ENCODE measurements around the gene HIGD1A.

Gene HIGD1A

DNA sequence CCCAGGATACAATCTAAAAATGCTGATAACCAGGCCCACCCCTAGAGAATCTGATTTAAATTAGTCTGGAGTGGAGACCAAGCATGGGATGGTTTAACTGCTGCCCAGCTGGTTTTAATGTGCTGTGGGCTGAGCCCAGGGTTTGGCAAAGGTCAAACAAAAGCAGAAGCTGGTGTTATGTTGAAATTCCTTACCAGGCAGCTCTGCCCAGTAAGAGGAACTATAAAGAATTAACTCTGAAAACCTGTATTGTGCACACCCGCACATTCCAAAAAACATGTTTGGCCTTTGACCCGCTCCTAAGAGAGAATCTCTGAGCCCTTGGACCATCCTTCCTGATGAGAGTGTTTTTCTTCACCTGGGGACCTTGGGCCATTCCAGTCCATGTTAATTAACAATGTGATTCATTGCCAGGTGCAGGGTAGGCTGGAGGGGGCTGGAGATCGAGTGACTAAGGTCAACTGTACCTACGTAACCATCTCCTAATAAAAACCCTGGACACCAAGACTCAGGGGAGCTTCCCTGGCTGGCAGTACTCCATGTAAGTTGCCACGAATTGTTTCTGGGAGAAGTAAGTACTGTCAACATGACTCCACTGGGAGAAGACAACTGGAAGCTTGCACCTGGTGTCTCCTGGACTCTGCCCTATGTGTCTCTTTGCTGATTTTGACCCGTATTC lies 42.1 kb downstream of the HIGD1A start:
- Histone ChIP-seq H3K4me1 (ENCODE audit: low read length) (no peaks in the 10 kb centered on the region), H3K27me3 (replicated peaks; ENCODE audit: insufficient read depth, low read length) (no peaks in the 10 kb centered on the region), H3K9ac (ENCODE audit: low read length) (no peak overlapping the region), H3F3A (ENCODE audit: insufficient read depth, low read length) (no peaks in the 10 kb centered on the region), H3K36me3 (replicated peaks; ENCODE audit: insufficient read depth, low read length) (no peaks in the 10 kb centered on the region), H3K4me2 (ENCODE audit: low read depth, low read length) (no peak overlapping the region), H4K20me1 (ENCODE audit: insufficient read depth, low read length) (no peaks in the 10 kb centered on the region), H2AFZ (ENCODE audit: low read length) (no peak overlapping the region), H3K9me3 (replicated peaks; ENCODE audit: insufficient read depth, low read length) (no peaks in the 10 kb centered on the region), H3K79me2 (ENCODE audit: low read length) (no peaks in the 10 kb centered on the region), H3K9me2 (replicated peaks; ENCODE audit: insufficient read depth, low read length) (no peaks in the 10 kb centered on the region), H3K27ac (ENCODE audit: low read length) (no peak overlapping the region), H3K4me3 (ENCODE audit: low read length) (no peak overlapping the region)
- DNase-seq: no peak
- TF ChIP-seq CTCF (IDR thresholded peaks at IDR 0.05; ENCODE audit: low read length) (no peak), EZH2phosphoT487 (IDR thresholded peaks at IDR 0.05; ENCODE audit: low read length) (no peak), EZH2 (optimal IDR thresholded peaks at IDR 0.05; ENCODE audit: low read depth, low read length) (no peak)

- Histone ChIP-seq H3K4me2 (ENCODE audit: low read depth, low read length) (no peak overlapping the region), H3K9me2 (replicated peaks; ENCODE audit: insufficient read depth, low read length) (no peaks in the 10 kb centered on the region), H3K4me1 (ENCODE audit: low read length) (no peaks in the 10 kb centered on the region), H3K79me2 (ENCODE audit: low read length) (no peaks in the 10 kb centered on the region), H3K9ac (ENCODE audit: low read length) (no peak overlapping the region), H4K20me1 (ENCODE audit: insufficient read depth, low read length) (no peaks in the 10 kb centered on the region), H3K4me3 (ENCODE audit: low read length) (no peak overlapping the region), H2AFZ (ENCODE audit: low read length) (no peak overlapping the region), H3F3A (ENCODE audit: insufficient read depth, low read length) (no peaks in the 10 kb centered on the region), H3K27me3 (replicated peaks; ENCODE audit: insufficient read depth, low read length) (no peaks in the 10 kb centered on the region), H3K36me3 (replicated peaks; ENCODE audit: insufficient read depth, low read length) (no peaks in the 10 kb centered on the region), H3K27ac (ENCODE audit: low read length) (no peak overlapping the region), H3K9me3 (replicated peaks; ENCODE audit: insufficient read depth, low read length) (no peaks in the 10 kb centered on the region)
- DNase-seq: no peak
- TF ChIP-seq EZH2 (optimal IDR thresholded peaks at IDR 0.05; ENCODE audit: low read depth, low read length): no peak
- no peak for TF ChIP-seq CTCF (IDR thresholded peaks at IDR 0.05; ENCODE audit: low read length)
- no peak for TF ChIP-seq EZH2phosphoT487 (IDR thresholded peaks at IDR 0.05; ENCODE audit: low read length)
Observed at GRCh38 chr3:42758126-42758525, 46.2 kb downstream of the HIGD1A start.

DNA sequence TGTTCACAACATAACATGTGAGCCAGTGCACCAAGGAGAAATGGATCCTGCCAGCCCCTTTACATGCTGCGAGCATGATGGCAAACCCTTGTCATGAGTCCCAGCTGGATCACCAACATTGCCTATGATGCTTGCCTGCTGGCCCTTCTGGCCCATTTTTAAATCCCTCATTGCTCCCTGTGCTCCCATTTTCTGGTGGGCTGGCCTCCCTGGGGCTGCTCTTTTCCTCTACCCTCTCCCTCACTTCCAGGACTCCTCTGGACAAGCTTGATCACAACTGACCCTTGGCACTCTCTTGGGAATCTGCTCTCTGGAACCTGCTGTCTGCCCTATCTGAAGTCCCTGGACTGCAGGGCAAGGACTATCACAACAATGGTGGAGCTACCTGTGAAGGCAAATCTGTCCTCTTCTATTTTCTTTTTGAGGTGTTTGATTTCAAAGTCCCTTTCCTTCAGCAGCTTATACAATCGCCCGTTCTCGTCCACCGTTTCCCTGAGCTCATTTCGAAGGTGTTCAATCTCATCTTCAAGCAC lies 47.5 kb downstream of the HIGD1A start:
- no peak overlapping the region for H3K9ac ChIP-seq (ENCODE audit: low read length)
- H3K36me3 ChIP-seq (replicated peaks; ENCODE audit: insufficient read depth, low read length): no peaks in the 10 kb centered on the region

More for the DNA sequence above, 47.5 kb downstream of the HIGD1A start:
- no peak overlapping the region for H3K4me2 ChIP-seq (ENCODE audit: low read depth, low read length)
- H3F3A ChIP-seq (ENCODE audit: insufficient read depth, low read length): no peaks in the 10 kb centered on the region
- TF ChIP-seq EZH2phosphoT487 (IDR thresholded peaks at IDR 0.05; ENCODE audit: low read length): no peak
- no peak for TF ChIP-seq CTCF (IDR thresholded peaks at IDR 0.05; ENCODE audit: low read length)
- no peak for TF ChIP-seq EZH2 (optimal IDR thresholded peaks at IDR 0.05; ENCODE audit: low read depth, low read length)
- H3K4me1 ChIP-seq (ENCODE audit: low read length): no peaks in the 10 kb centered on the region
- H3K9me3 ChIP-seq (replicated peaks; ENCODE audit: insufficient read depth, low read length): no peaks in the 10 kb centered on the region
- H2AFZ ChIP-seq (ENCODE audit: low read length): no peak overlapping the region
- no peak for DNase-seq
- no peaks in the 10 kb centered on the region for H3K27me3 ChIP-seq (replicated peaks; ENCODE audit: insufficient read depth, low read length)
- no peaks in the 10 kb centered on the region for H4K20me1 ChIP-seq (ENCODE audit: insufficient read depth, low read length)
- H3K9me2 ChIP-seq (replicated peaks; ENCODE audit: insufficient read depth, low read length): no peaks in the 10 kb centered on the region
- no peaks in the 10 kb centered on the region for H3K79me2 ChIP-seq (ENCODE audit: low read length)
- no peak overlapping the region for H3K27ac ChIP-seq (ENCODE audit: low read length)
- H3K4me3 ChIP-seq (ENCODE audit: low read length): no peak overlapping the region

Measured in MM.1S (cell line).